Adipose tissue (tissue), 3 donors: ENCODE measurements around the gene STEAP2. TPM values are rescaled to one million over a fixed set of nuclear protein-coding genes. Genes with fewer than 3 reads are reported as not detected.
"Not testable (repeated sequence)": the region's sequence is repeated elsewhere in the genome, so short reads cannot be mapped to it uniquely, and the experiment has no call there.

Source experiments
- H3K27ac ChIP-seq: one replicate; pipeline ENCODE4 v1.5.1; 2013; ENCODE audit warnings: low read depth, low read length
- WGBS, 3 donors: extraction: QIAGEN DNeasy Blood & Tissue Kit; methylation state at CpG; one replicate each; pipeline ENCODE4 v1.1.7; 2013; 5-methylcytosine and 5-hydroxymethylcytosine counted together
- polyA plus RNA-seq, 3 donors: library from polyadenylated mRNA; stranded (reverse); fragments of 200-250 nt; gene quantifications; one replicate each; pipeline ENCODE4 v1.2.3, GENCODE V29; 2013
- donor health status: healthy with polysubstance abuse.
- donor health status: Bipolar disorder and iron deficiency.
- donor health status: healthy.

Gene STEAP2
- polyA plus RNA-seq, 3 donors, result 2.6 to 11.4 (median 5.5) TPM

DNA sequence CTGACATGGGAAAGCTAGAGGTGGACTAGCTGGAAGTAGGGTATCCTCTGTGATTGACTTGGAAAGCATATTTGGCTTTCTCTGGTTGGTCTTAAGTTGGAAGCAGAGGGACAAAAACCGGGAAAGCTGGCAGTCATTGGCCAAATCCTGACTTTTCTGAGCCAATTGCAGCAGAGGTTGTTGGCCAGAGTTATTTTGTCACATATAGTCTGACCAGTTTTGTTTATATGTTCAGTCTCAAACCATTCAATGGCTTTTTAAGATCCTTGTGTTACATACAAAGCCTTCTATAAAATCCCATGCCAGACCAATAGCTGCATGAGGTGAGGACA is 39.7 kb downstream of the STEAP2 start:
- no peak overlapping the region for H3K27ac ChIP-seq

DNA sequence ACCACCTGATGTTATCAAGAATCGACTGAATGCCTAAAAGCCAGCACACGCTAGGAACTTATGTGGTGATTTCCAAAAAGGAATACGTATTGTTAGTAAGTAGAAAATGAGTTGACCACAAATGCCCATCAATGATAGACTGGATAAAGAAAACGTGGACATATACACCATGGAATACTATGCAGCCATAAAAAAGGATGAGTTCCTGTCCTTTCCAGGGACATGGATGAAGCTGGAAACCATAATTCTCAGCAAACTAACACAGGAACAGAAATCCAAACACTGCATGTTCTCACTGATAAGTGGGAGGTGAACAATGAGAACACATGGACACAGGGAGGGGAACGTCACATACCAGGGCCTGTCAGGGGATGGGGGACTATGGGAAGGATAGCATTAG is 44.5 kb downstream of the STEAP2 start:
- H3K27ac ChIP-seq, result not testable (repeated sequence)
- WGBS, 3 donors, result 93 to 99% (median 94%) methylated on average over 5 of the region's 5 CpGs

More for the DNA sequence above, 39.7 kb downstream of the STEAP2 start:
- WGBS, 3 donors, result 63 to 86% (median 63%) methylated on average over 1 of the region's 1 CpG

DNA sequence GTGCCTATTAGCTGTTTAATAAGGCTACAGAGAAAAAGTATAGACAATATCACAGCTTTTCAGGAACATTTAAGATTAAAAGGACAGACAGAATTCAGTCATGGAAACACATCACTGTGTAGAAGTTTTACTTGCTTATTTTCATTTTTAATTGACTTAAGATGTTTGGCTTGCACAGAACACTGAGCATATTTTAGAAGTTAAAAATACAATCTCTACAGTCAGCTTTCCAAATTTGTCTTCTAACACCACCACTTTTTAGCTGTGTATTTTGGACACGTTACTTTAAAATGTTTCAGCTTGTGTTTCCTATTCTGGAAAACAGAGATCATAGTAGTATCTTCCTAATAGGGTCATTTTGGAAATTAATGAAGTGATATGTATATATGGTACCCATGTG is 45.2 kb downstream of the STEAP2 start:
- H3K27ac ChIP-seq, result no peak overlapping the region
- WGBS, 3 donors, result 62 to 79% (median 73%) methylated on average over 1 of the region's 1 CpG

DNA sequence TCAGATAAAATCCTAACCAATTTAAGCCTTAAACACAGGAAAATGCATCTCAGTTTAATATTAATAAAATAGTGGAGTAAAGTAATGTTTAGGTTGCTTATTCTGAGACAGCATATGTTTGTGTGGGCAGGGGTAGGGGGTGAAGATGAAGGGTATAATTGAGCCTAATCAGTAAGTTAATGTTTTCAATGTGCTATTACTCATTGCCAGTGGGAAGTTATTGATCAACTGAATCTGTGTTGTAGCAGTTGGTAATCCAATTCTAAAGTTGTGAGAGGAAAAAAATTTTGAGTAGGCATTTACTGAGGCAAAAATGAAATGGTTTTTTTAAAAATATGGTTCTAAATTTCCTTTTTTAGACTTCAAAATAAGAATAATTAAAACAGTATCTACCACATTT is 49.9 kb downstream of the STEAP2 start:
- no peak overlapping the region for H3K27ac ChIP-seq

DNA sequence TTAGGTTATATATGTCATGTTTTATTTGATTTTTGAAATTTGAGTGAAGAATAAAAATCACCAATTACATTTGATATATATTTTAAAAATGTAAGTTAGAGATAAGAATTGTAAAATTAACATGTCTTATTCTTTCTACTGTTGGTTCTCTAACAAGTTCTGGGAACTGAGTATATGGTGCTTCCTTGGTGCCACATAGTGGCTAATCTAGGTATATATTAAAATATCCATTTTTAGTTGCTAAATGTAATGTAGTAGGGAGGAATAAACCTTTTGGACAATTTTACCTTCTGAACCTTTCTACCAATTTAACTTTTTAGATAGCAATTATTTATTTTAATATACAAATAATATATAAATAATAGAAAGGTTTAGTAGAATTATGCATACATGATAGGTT is 50.9 kb downstream of the STEAP2 start:
- H3K27ac ChIP-seq, result no peak overlapping the region

DNA sequence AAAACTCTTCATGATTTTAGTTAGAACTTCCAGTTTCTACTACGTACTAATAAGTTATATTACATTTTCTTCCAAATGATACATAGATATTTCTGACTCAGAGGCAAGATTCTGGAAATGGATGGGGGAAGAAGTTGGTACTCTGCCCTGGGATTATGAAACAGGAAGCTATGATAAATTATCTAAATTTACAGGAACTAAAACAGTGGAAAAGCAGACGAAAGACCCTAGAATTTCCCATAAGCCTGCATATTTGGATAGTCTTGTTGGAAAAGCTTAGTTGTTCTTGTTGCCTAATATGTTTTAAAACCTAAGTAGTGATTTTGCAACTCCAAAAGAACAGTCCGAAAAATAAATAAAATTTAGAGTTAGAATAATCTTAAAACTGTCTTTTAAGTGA is 55.3 kb downstream of the STEAP2 start:
- H3K27ac ChIP-seq, result no peak overlapping the region
- 29 to 41% (median 39%) methylated on average over 3 of the region's 3 CpGs for WGBS, 3 donors

DNA sequence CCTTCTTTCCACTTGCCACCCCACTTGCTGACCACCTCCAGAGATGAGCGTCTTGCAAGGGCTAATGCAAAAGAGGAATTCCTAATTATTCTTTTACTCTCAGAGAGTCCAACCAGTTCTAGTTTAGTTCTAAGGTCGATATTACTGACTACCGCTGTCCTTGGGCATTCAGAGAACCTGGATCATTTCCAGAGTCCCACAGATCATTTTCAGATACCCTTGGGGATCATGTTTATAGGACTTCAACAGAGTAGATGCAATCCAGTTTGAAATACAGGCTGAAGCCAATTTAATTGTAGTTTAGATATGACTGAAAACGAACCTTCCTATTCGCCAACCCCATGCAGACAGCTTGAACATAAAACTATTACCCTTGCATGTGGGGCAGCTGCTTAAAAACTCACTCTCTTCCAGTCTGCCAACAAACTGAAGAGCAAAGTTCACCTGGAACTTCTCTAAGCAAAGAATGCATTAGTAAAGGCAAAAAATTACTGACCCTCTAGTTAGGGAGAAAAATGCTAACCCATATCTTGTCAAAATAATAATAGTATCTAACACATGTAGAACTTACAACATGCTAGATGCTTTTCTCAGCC is 55.8 kb downstream of the STEAP2 start:
- WGBS, 3 donors, result 27 to 67% (median 55%) methylated on average over 5 of the region's 5 CpGs
- no peak overlapping the region for H3K27ac ChIP-seq

DNA sequence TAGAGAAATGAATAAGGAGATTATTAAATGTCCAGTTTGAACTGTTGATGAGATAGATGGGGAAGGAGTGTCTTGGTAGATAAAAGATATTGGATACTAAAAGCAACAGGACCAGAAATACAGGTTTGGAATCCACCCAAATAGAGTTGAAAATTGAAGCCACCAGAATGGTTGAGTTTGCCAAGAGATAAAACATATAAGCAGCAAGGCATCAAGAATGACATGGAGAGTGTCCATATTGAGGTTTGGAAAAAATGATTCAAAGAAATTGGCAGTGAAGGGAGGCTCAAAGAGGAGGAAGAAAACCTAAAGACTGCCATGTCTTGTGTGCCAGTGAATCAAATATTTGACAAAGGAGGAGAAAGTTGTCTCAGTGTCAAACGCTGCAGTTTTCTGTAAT is 57.6 kb downstream of the STEAP2 start:
- WGBS, 3 donors, result 53 to 88% (median 76%) methylated on average over 1 of the region's 1 CpG
- H3K27ac ChIP-seq, result no peak overlapping the region

DNA sequence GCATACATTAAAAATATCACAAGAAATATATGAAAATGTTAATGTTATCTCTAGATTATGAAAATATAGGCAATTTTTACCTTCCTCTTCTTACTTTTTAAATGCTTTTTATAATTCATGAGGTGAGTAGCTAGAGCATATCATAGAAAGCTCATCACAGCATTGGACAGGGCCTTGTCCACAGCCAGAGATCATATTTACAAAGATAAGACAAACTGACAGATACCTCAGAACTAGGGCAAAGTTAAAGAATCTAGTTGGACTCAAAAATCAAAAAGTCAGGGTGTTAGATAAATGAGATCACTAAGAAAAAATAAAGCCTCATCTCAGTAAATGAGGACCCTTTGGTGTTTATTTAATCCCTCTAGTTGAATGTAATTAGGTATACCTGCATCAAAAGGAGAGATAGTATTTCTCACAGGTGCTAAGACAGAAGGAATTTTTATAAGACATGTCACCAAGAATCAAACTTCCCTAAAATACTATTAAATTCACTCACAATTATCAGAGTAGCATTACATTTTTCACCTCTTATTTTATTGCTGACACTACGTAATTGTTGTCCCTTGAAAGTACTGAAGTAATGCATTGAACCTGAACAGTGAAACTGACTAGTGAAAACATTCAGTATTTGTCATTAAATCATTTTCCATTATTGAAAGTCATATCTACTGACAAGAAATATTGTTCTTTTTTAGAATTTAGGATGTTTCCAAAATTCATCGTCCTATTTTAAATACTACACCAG is 59.1 kb downstream of the STEAP2 start:
- WGBS, 3 donors, result 93 to 99% (median 98%) methylated on average over 2 of the region's 2 CpGs
- no peak overlapping the region for H3K27ac ChIP-seq

DNA sequence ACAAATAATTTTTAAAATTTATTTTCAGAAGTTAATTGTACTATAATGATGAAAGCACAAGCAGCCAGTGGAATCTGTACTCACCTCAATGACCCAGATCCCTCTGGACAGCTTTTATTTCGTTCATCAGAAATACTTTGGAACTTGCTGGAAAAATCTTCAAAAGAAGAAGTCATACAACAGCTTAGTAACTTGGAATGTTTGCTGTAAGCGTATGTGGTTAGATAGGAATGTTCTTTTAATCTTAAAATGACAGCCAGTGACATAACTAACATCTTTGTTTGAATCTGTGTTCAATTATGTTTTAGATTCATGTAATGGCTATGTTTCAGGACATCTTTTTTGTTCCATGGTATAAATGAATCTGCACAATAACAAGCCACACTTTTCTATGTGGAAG is 60.2 kb downstream of the STEAP2 start:
- 48 to 68% (median 63%) methylated on average over 2 of the region's 2 CpGs for WGBS, 3 donors
- H3K27ac ChIP-seq, result no peak overlapping the region

DNA sequence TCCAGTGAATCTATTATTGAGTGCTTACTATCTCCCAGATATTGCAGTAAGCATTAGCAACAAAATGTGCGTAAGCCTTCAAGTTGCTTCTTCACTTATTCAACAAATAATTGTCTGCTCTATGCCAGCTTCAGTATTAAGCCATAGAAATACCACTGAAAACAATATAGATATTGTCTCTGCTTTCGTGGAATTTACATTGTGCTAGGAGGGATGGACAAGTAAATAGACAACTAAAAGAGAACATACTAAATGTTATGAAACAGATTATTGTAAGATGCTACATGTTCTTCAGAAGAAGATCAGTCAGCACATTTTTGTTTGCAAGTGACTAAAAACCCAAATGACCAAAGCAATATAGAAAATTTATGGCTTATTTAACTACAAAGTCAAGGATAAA is 60.7 kb downstream of the STEAP2 start:
- H3K27ac ChIP-seq, result no peak overlapping the region
- WGBS, 3 donors, result 84 to 97% (median 95%) methylated on average over 2 of the region's 2 CpGs

DNA sequence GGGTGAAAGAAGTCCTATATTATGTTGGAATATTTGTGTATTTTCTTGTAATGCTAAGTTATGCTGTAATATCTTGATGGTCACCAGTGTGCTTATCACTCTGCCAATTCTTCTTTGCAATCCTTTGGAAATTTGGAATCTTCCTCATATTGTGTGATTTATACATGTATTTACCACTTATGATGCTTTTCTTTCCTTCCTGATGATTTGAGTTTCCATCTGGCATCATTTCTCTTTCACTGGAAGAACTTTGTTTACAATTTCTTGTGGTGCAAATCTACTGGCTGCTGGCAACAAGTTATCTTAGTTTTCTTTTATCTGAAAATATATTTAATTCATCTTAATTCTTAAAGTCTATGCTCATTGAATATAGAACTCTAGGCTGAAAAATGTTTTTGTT is 62.6 kb downstream of the STEAP2 start:
- no peak overlapping the region for H3K27ac ChIP-seq

DNA sequence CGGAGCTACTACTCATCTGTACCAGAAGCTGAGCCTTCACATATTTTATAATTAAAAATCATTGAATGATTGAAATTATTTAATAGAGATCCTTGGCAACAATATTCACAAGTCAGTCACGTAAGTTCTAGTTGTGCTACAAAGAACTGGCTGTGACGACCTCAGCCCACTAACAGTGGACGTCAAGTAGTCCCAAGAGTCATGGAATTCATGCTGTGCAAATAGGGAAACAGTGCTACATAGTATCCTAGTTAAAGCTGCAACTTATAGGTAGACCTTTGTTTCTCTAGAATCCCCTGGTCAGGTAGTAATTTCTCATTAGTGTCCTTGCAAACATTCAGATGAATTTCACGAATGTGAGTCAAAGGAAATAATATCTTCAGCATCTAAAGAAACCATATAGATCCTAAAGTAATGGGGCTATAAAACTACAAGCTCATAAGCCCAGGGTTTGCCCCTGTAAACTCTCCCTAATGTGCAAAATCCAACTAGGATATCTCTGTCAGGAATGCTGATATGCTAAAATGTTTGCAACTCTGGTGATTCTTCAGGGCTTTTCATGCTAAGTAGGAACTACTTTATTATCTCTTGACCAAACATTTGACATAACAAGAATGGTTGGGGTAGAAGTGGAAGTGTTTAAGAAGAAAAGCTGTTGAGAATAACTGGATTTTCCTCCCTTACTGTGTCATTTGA is 64.6 kb downstream of the STEAP2 start:
- WGBS, 3 donors, result 68 to 72% (median 70%) methylated on average over 5 of the region's 5 CpGs

More for the DNA sequence above, 64.6 kb downstream of the STEAP2 start:
- H3K27ac ChIP-seq, result no peak overlapping the region

Other genes with a start within 250 kb of the STEAP2 start
- 10 to 100 TPM in 2 of 3 donors, 1 to 10 TPM in 1; 4.3 to 50.9 (median 17.2) TPM for gene STEAP1, start 57.3 kb upstream of the STEAP2 start, polyA plus RNA-seq
- gene CFAP69, start 33.4 kb downstream of the STEAP2 start, polyA plus RNA-seq, result 1 to 10 TPM; 1.2 to 5.5 (median 2.5) TPM
- gene FAM237B, start 109.6 kb downstream of the STEAP2 start, polyA plus RNA-seq, result under 1 TPM in 1 of 3 donors, not detected in 2; 0.03 TPM
- 1 to 10 TPM; 7.0 to 9.3 (median 8.3) TPM for gene GTPBP10, start 135.0 kb downstream of the STEAP2 start, polyA plus RNA-seq
- 10 to 100 TPM in 1 of 3 donors, 1 to 10 TPM in 2; 7.0 to 11.4 (median 7.8) TPM for gene CLDN12, start 191.7 kb downstream of the STEAP2 start, polyA plus RNA-seq